ENCODE data around the gene ASB16. TPM values are rescaled to one million over a fixed set of nuclear protein-coding genes. Genes with fewer than 3 reads are reported as not detected.

Gene ASB16
- total and polyA plus RNA-seq, 11 donors = 1.5 to 71.1 (median 12.8) TPM

GRCh38 chr17:44122816-44123355 is 47.6 kb upstream of the ASB16 start:
- ATAC-seq (no peak), DNase-seq (no peak)
- Histone ChIP-seq H3K4me1 (peaks cover 0 to 61% (median 45%) of the 10 kb centered on the region in 12 donors), H3K9me3 (no peaks in the 10 kb centered on the region), H3K4me3 (peak overlapping the region; percentile 86 to 100 (median 99)), H3K27me3 (no peaks in the 10 kb centered on the region), H3K27ac (peak overlapping the region; percentile 87 to 99 (median 94)), H3K36me3 (peaks cover 0 to 2% (median 0%) of the 10 kb centered on the region in 9 donors)
- 1 to 3% (median 1%) methylated on average over 15 to 32 of the region's 32 CpGs for WGBS, 4 donors
- TF ChIP-seq, protein P1, sequence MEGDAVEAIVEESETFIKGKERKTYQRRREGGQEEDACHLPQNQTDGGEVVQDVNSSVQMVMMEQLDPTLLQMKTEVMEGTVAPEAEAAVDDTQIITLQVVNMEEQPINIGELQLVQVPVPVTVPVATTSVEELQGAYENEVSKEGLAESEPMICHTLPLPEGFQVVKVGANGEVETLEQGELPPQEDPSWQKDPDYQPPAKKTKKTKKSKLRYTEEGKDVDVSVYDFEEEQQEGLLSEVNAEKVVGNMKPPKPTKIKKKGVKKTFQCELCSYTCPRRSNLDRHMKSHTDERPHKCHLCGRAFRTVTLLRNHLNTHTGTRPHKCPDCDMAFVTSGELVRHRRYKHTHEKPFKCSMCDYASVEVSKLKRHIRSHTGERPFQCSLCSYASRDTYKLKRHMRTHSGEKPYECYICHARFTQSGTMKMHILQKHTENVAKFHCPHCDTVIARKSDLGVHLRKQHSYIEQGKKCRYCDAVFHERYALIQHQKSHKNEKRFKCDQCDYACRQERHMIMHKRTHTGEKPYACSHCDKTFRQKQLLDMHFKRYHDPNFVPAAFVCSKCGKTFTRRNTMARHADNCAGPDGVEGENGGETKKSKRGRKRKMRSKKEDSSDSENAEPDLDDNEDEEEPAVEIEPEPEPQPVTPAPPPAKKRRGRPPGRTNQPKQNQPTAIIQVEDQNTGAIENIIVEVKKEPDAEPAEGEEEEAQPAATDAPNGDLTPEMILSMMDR (IDR thresholded peaks at IDR 0.05) = no peak
- TF ChIP-seq POLR2A (IDR thresholded peaks at IDR 0.05) = no peak
- intact Hi-C loops (cut with DNase I) = loop anchor here in 3 of 10 donors (1.0 to 10.0 kb wide), 3 partner anchors 48 to 57 kb away; partner anchors contain the start of genes G6PC3 (in 2 of the 3) and LSM12 (in 1 of the 3)

DNA sequence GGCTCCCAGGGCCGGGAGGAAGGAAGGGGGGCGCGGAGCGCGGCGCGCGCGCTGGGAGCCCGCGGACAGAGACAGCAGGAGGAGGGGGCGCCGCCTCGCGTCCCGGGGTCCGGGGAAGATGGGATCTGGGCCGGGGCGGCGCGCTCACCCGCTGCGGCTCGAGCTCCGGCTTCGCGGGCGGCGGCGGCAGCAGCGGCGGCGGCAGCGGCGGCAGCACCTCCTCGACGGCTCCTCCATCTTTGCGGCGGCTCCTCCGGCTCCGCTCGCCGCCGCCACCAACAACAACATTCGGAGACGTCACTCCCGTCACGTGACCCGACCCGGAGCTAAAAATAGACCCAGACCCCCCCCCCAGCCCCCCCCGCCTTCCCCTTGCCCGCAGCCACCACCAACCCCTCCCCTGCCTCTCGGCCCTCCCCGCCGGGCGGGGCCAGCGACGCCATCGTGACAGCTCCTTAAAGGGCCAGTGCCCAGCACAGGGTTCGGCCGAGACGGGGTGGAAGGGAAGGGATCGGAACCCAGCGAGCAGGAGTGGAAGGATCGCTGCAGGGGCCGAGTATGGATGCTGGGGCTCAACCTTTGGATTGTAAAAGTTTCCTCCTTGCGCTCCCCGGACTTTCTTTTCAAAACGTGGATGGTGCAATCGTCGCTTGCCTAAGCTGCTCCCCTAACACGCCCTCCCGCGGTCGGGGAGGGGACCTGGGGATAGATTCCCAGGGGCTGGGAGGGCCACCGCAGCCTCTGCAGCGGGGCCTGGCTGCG is 47.0 kb upstream of the ASB16 start, which contains the start of gene HDAC5:
TSS of gene HDAC5 (minus strand) at position 286 of the 762 bp plus-strand sequence. CDS start 6,126 bp downstream, outside the sequence.
- WGBS, 4 donors = 0 to 1% (median 1%) methylated on average over 17 to 78 of the region's 78 CpGs
- H3K9me3 ChIP-seq = no peaks in the 10 kb centered on the region
- H3K27me3 ChIP-seq = no peaks in the 10 kb centered on the region
- ATAC-seq = peak; percentile 98 to 99 (median 98)
- TF ChIP-seq, protein P1 (IDR thresholded peaks at IDR 0.05) = peak; percentile 46 to 85 (median 64)
- TF ChIP-seq POLR2A (IDR thresholded peaks at IDR 0.05) = peak; percentile 79 to 90
- intact Hi-C loops (cut with DNase I) = loop anchor here in 3 of 10 donors (1.0 to 10.0 kb wide), 4 partner anchors 17 to 57 kb away; partner anchors contain the start of genes G6PC3 (in 2 of the 3), HROB (in 1 of the 3) and LSM12 (in 1 of the 3)
- peak; percentile 97 to 98 (median 98) for DNase-seq
- peaks cover 0 to 2% (median 0%) of the 10 kb centered on the region in 9 donors for H3K36me3 ChIP-seq
- H3K27ac ChIP-seq = peak within 1 kb of the TSS; percentile 88 to 99 (median 94)
- peaks cover 0 to 55% (median 39%) of the 10 kb centered on the region in 12 donors for H3K4me1 ChIP-seq
- peak within 1 kb of the TSS; percentile 86 to 100 (median 99) for H3K4me3 ChIP-seq

DNA sequence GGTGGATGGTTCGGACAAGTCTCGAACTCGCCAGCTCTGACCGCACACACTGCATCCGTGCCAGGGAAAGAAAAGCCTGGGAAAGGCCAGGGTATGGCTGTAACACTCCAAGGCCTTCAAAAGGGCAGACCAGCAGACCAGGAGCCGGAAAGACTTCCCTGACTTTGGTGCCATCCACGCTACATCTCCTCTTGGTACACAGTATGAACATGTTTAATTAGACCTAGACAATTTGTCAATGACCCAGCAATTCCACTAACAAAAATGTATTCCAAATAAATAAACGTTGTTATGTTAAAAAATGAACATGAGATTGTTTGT is 46.4 kb upstream of the ASB16 start:
- peaks cover 0 to 2% (median 0%) of the 10 kb centered on the region in 9 donors for H3K36me3 ChIP-seq
- no peaks in the 10 kb centered on the region for H3K9me3 ChIP-seq
- H3K27ac ChIP-seq = peak overlapping the region; percentile 69 to 99 (median 94)
- intact Hi-C loops (cut with DNase I) = loop anchor here in 2 of 10 donors (2.0 to 10.0 kb wide), 2 partner anchors 17 to 49 kb away; partner anchors contain the start of genes G6PC3 (in 1 of the 2) and HROB (in 1 of the 2)
- WGBS, 4 donors = 4 to 6% (median 5%) methylated on average over 6 to 8 of the region's 8 CpGs
- TF ChIP-seq, protein P1 (IDR thresholded peaks at IDR 0.05) = peak in 1 of 12 donors; percentile 9
- TF ChIP-seq POLR2A (IDR thresholded peaks at IDR 0.05) = no peak
- ATAC-seq = no peak
- H3K4me3 ChIP-seq = peak overlapping the region; percentile 30 to 100 (median 99)
- no peak for DNase-seq
- no peaks in the 10 kb centered on the region for H3K27me3 ChIP-seq
- peaks cover 0 to 49% (median 36%) of the 10 kb centered on the region in 12 donors for H3K4me1 ChIP-seq

- WGBS, 4 donors = 91 to 95% (median 92%) methylated on average over 7 of the region's 7 CpGs
- no peak for TF ChIP-seq POLR2A (IDR thresholded peaks at IDR 0.05)
- TF ChIP-seq, protein P1 (IDR thresholded peaks at IDR 0.05) = no peak
- no peak overlapping the region for H3K4me3 ChIP-seq
- no peak for ATAC-seq
- intact Hi-C loops (cut with DNase I) = loop anchor here in 1 of 10 donors (10.0 kb wide), 1 partner anchor 54 kb away; the partner anchor contains the start of gene G6PC3
- no peaks in the 10 kb centered on the region for H3K36me3 ChIP-seq
- H3K4me1 ChIP-seq = peaks cover 0 to 10% (median 6%) of the 10 kb centered on the region in 12 donors
- no peaks in the 10 kb centered on the region for H3K9me3 ChIP-seq
- no peak for DNase-seq
- H3K27ac ChIP-seq = no peak overlapping the region
- no peaks in the 10 kb centered on the region for H3K27me3 ChIP-seq
Measured at GRCh38 chr17:44128383-44128782, 42.1 kb upstream of the ASB16 start.
